IPS DF 4.7 (cell line): ENCODE results near the gene ADK.
"Not testable (repeated sequence)": the region's sequence is repeated elsewhere in the genome, so short reads cannot be mapped to it uniquely, and the experiment has no call there.

Source experiments
- DNase-seq: peaks from one replicate; pipeline ENCODE4 v3.0.0-alpha.2; 2013; ENCODE audit warnings: low spot score; ENCODE audit errors: extremely low read depth

Gene ADK

GRCh38 chr10:74418285-74418872 lies 267.4 kb downstream of the ADK start:
- DNase-seq = no peak

GRCh38 chr10:74419491-74419951 lies 268.5 kb downstream of the ADK start:
- DNase-seq = no peak

GRCh38 chr10:74419958-74420375 lies 268.9 kb downstream of the ADK start:
- DNase-seq = no peak

- DNase-seq = no peak
Observed at GRCh38 chr10:74424565-74424964, 273.5 kb downstream of the ADK start.

- no peak for DNase-seq
Observed at GRCh38 chr10:74425456-74426001, 274.5 kb downstream of the ADK start.

GRCh38 chr10:74431816-74432215 lies 280.8 kb downstream of the ADK start:
- no peak for DNase-seq

- DNase-seq = no peak
Observed at GRCh38 chr10:74432841-74433594, 282.0 kb downstream of the ADK start.

- no peak for DNase-seq
Observed at GRCh38 chr10:74433595-74433956, 282.6 kb downstream of the ADK start.

- DNase-seq = no peak
Observed at GRCh38 chr10:74433993-74434392, 283.0 kb downstream of the ADK start.

GRCh38 chr10:74434547-74434946 lies 283.5 kb downstream of the ADK start:
- DNase-seq = no peak

GRCh38 chr10:74436523-74437170 lies 285.6 kb downstream of the ADK start:
- DNase-seq = no peak

- DNase-seq = no peak
Observed at GRCh38 chr10:74437822-74438221, 286.8 kb downstream of the ADK start.

GRCh38 chr10:74439213-74439612 lies 288.2 kb downstream of the ADK start:
- DNase-seq = no peak

- DNase-seq = no peak
Observed at GRCh38 chr10:74445493-74445892, 294.5 kb downstream of the ADK start.

GRCh38 chr10:74450602-74451001 lies 299.6 kb downstream of the ADK start:
- no peak for DNase-seq

GRCh38 chr10:74451127-74451829 lies 300.3 kb downstream of the ADK start:
- DNase-seq = no peak

GRCh38 chr10:74453169-74453568 lies 302.1 kb downstream of the ADK start:
- no peak for DNase-seq

- not testable (repeated sequence) for DNase-seq
Observed at GRCh38 chr10:74457478-74457877, 306.5 kb downstream of the ADK start.

- no peak for DNase-seq
Observed at GRCh38 chr10:74460812-74461211, 309.8 kb downstream of the ADK start.

- DNase-seq = no peak
Observed at GRCh38 chr10:74474022-74474713, 323.1 kb downstream of the ADK start.

GRCh38 chr10:74476162-74476706 lies 325.2 kb downstream of the ADK start:
- DNase-seq = not testable (repeated sequence)
